MCF 10A (cell line): Measurements from ENCODE around the gene RANGAP1. TPM values are rescaled to one million over a fixed set of nuclear protein-coding genes. Genes with fewer than 3 reads are reported as not detected.

Experiments used
- BruUV-seq: library from RNA; stranded (reverse); fragments of 400-500 nt; replicated peaks from 2 replicates; lab custom pipeline; 2021; lab: Mats Ljungman, UMichigan
- CTCF ChIA-PET: fragments of 300-600 bp; sonication (Branson Sonifier 250); formaldehyde crosslinking; extraction: SDS; loops from one replicate; lab custom pipeline; 2021; ENCODE audit warnings: antibody characterized with exemption, inconsistent platforms; lab: Yijun Ruan, JAX
- POLR2A ChIA-PET: fragments of 300-600, 350-650 bp; sonication (Branson Sonifier 250); formaldehyde crosslinking; extraction: SDS; loops from one replicate; lab custom pipeline; 2020; ENCODE audit warnings: antibody characterized with exemption, inconsistent platforms; lab: Yijun Ruan, JAX
- DNase-seq: peaks from one replicate; pipeline ENCODE4 v3.0.0-alpha.2; 2018; ENCODE audit not compliant: unreplicated experiment
- H3K27ac Mint-ChIP-seq: one replicate; pipeline ENCODE4 v1.8.0; 2022; ENCODE audit warnings: mild to moderate bottlenecking, low read depth, mixed read lengths; ENCODE audit not compliant: unreplicated experiment
- H3K27me3 Mint-ChIP-seq: one replicate; pipeline ENCODE4 v1.8.0; 2022; ENCODE audit warnings: mixed read lengths; ENCODE audit not compliant: insufficient read depth, unreplicated experiment
- H3K36me3 Mint-ChIP-seq: one replicate; pipeline ENCODE4 v1.8.0; 2022; ENCODE audit warnings: mild to moderate bottlenecking, moderate library complexity, mixed read lengths; ENCODE audit not compliant: insufficient read depth, unreplicated experiment
- H3K4me1 Mint-ChIP-seq: one replicate; pipeline ENCODE4 v1.8.0; 2022; ENCODE audit warnings: mixed read lengths; ENCODE audit not compliant: insufficient read depth, unreplicated experiment
- H3K4me3 Mint-ChIP-seq: one replicate; pipeline ENCODE4 v1.8.0; 2022; ENCODE audit warnings: mild to moderate bottlenecking, moderate library complexity, mixed read lengths; ENCODE audit not compliant: unreplicated experiment
- H3K9me3 Mint-ChIP-seq: one replicate; pipeline ENCODE4 v1.8.0; 2022; ENCODE audit warnings: mixed read lengths; ENCODE audit not compliant: unreplicated experiment
- CTCF ChIP-seq: fragments of 200-600 bp; IDR thresholded peaks from one replicate; pipeline ENCODE4 v1.8.0; 2022; ENCODE audit warnings: antibody characterized with exemption, mild to moderate bottlenecking; ENCODE audit not compliant: unreplicated experiment
- intact Hi-C: fragments of 100-400 bp; cut with micrococcal nuclease; formaldehyde crosslinking; loops from 2 replicates; pipeline ENCODE4 v1.14.1; 2022
- total RNA-seq: library from RNA; stranded (reverse); gene quantifications from 2 replicates; pipeline ENCODE4 v1.2.3, GENCODE V29; 2022

RANGAP1 gene
- total RNA-seq, 1 experiment from 2014 or later: 117 TPM

GRCh38 chr22:41286639-41287091, 678 bp upstream of the RANGAP1 start:
- intact Hi-C loops: loop anchor here (10.0 kb wide), 1 partner anchor 98 kb away; the partner anchor contains the start of gene TEF
- peaks cover 41% of the 10 kb centered on the region for H3K36me3 Mint-ChIP-seq
- no peak for TF ChIP-seq CTCF
- no peaks in the 10 kb centered on the region for H3K27me3 Mint-ChIP-seq
- ChIA-PET POLR2A (interaction anchor here (0.5 to 6.1 kb wide), 44 partner anchors 8 to 1759 kb away, joined by 3 to 88 read pairs (median 4); partner anchors contain the start of genes ACO2, PHF5A, RBX1 and ST13), CTCF (interaction anchor here (0.9 to 1.0 kb wide), 2 partner anchors 11 to 231 kb away, joined by 3 to 5 read pairs; no protein-coding TSS in a partner anchor)
- peak overlapping the region; percentile 85 for H3K27ac Mint-ChIP-seq
- no peak for DNase-seq
- H3K4me1 Mint-ChIP-seq: peaks cover 28% of the 10 kb centered on the region
- H3K9me3 Mint-ChIP-seq: no peaks in the 10 kb centered on the region
- BruUV-seq: TSS peak; percentile 72
- peak overlapping the region; percentile 80 for H3K4me3 Mint-ChIP-seq

- intact Hi-C loops: loop anchor here (10.0 kb wide), 1 partner anchor 99 kb away; the partner anchor contains the start of gene TEF
- Mint-ChIP-seq H3K4me1 (peaks cover 35% of the 10 kb centered on the region), H3K36me3 (peaks cover 48% of the 10 kb centered on the region), H3K9me3 (no peaks in the 10 kb centered on the region), H3K27me3 (no peaks in the 10 kb centered on the region), H3K4me3 (peak overlapping the region; percentile 80), H3K27ac (peak overlapping the region; percentile 85)
- TSS peak; percentile 59 for BruUV-seq
- DNase-seq: peak; percentile 92
- no peak for TF ChIP-seq CTCF
- POLR2A ChIA-PET: interaction anchor here (1.0 to 6.1 kb wide), 19 partner anchors 11 to 429 kb away, joined by 3 to 88 read pairs (median 6); partner anchors contain the start of genes ACO2, PHF5A, RBX1 and ST13
- CTCF ChIA-PET: interaction anchor here (1.1 kb wide), 1 partner anchor 363 kb away, joined by 3 read pairs; no protein-coding TSS in a partner anchor
Measured at GRCh38 chr22:41285441-41285819, 557 bp downstream of the RANGAP1 start.

DNA sequence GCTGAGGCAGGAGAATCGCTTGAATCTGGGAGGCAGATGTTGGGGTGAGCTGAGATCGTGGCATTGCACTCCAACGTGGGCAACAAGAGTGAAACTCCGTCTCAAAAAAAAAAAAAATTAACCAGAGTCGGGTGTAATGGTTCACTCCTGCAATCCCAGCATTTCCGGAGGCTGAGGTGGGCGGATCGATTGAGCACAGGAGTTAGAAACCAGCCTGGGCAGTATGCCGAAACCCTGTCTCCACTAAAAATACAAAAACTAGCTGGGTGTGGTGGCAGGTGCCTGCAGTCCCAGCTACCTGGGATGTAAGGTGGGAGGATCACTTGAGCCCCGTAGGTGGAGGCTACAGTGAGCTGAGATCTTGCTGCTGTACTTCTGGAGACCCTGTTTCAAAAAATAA, 1.5 kb downstream of the RANGAP1 start:
- intact Hi-C loops: loop anchor here (10.0 kb wide), 1 partner anchor 100 kb away; the partner anchor contains the start of gene TEF
- Mint-ChIP-seq H3K36me3 (peaks cover 56% of the 10 kb centered on the region), H3K4me3 (peak overlapping the region; percentile 80), H3K27me3 (no peaks in the 10 kb centered on the region), H3K27ac (peak overlapping the region; percentile 35), H3K4me1 (peaks cover 38% of the 10 kb centered on the region), H3K9me3 (no peaks in the 10 kb centered on the region)
- CTCF ChIA-PET: interaction anchor here (0.6 to 1.1 kb wide), 3 partner anchors 151 to 806 kb away, joined by 3 read pairs; partner anchors contain the start of gene NDUFA6
- no peak for TF ChIP-seq CTCF
- peak; percentile 50 for DNase-seq
- no TSS peak for BruUV-seq
- POLR2A ChIA-PET: interaction anchor here (0.6 to 6.1 kb wide), 6 partner anchors 13 to 1785 kb away, joined by 3 to 88 read pairs (median 5); partner anchors contain the start of gene ZC3H7B

GRCh38 chr22:41280854-41281253, 5.1 kb downstream of the RANGAP1 start:
- H3K4me1 Mint-ChIP-seq: peaks cover 19% of the 10 kb centered on the region
- TF ChIP-seq CTCF: no peak
- intact Hi-C loops: loop anchor here (10.0 kb wide), 1 partner anchor 104 kb away; the partner anchor contains the start of gene TEF
- no peaks in the 10 kb centered on the region for H3K9me3 Mint-ChIP-seq
- H3K27me3 Mint-ChIP-seq: no peaks in the 10 kb centered on the region
- H3K36me3 Mint-ChIP-seq: peaks cover 85% of the 10 kb centered on the region
- no peak overlapping the region for H3K4me3 Mint-ChIP-seq
- no peak for DNase-seq
- H3K27ac Mint-ChIP-seq: peak overlapping the region; percentile 81
- ChIA-PET POLR2A (interaction anchor here (0.6 to 2.2 kb wide), 6 partner anchors 16 to 1230 kb away, joined by 3 to 13 read pairs (median 4); partner anchors contain the start of genes TEF and ZC3H7B), CTCF (interaction anchor here (0.6 to 1.2 kb wide), 4 partner anchors 122 to 358 kb away, joined by 3 to 5 read pairs (median 4); no protein-coding TSS in a partner anchor)
- no TSS peak for BruUV-seq
